Stimulated activated memory B cell treated with anti-CD40 and anti-IgM and Interleukin-4, amounts not matched to agents 10 μg/mL and 1 μg/mL and 100 μg/mL, for 72 hours (primary cell): ENCODE data around the gene DUSP5.
A peak's percentile ranks its signal among the peaks of the same experiment; 100 is the strongest.

ENCODE experiments used
- ATAC-seq: fragments of 150-1000 bp; cut with Tn5 transposase; 2 replicates; pipeline ENCODE4 v1.10.0; 2021
- H3K27ac Mint-ChIP-seq: one replicate; pipeline ENCODE4 v1.8.0; 2022; ENCODE audit warnings: mild to moderate bottlenecking, mixed read lengths
- H3K27me3 Mint-ChIP-seq: one replicate; pipeline ENCODE4 v1.8.0; 2022; ENCODE audit warnings: mixed read lengths
- H3K36me3 Mint-ChIP-seq: one replicate; pipeline ENCODE4 v1.8.0; 2022; ENCODE audit warnings: mixed read lengths
- H3K4me1 Mint-ChIP-seq: one replicate; pipeline ENCODE4 v1.8.0; 2022; ENCODE audit warnings: mixed read lengths
- H3K4me3 Mint-ChIP-seq: one replicate; pipeline ENCODE4 v1.8.0; 2022; ENCODE audit warnings: mild to moderate bottlenecking, moderate library complexity, mixed read lengths
- H3K9me3 Mint-ChIP-seq: one replicate; pipeline ENCODE4 v1.8.0; 2022; ENCODE audit warnings: mixed read lengths

Gene DUSP5

DNA sequence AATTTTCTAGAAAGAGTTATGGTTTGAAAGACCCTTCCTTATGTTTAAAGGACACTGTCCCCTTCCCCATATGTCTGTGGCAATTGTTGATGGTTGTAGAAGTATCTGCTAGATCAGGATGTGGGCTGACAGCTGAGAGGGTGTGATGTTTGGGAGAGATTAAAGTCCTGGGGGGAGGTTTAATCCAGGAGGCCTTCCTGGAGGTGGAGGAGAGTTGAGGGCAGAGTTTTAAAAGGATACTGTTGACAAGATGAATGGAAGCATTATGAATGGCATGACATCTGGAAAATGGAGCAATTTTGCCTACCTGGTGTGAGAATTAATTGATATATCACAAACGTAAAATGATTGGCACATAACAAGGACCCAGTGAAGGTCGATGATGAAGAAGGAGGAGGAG, 36.9 kb downstream of the DUSP5 start:
- ATAC-seq = no peak
- peaks cover 53% of the 10 kb centered on the region for H3K4me1 Mint-ChIP-seq
- peak overlapping the region; percentile 20 for H3K27ac Mint-ChIP-seq

GRCh38 chr10:110535958-110536891, 38.5 kb downstream of the DUSP5 start:
- peak; percentile 95 for ATAC-seq
- no peaks in the 10 kb centered on the region for H3K9me3 Mint-ChIP-seq
- H3K27me3 Mint-ChIP-seq = peaks cover 1% of the 10 kb centered on the region
- peaks cover 45% of the 10 kb centered on the region for H3K4me1 Mint-ChIP-seq
- H3K4me3 Mint-ChIP-seq = peak overlapping the region; percentile 30
- no peaks in the 10 kb centered on the region for H3K36me3 Mint-ChIP-seq
- peak overlapping the region; percentile 88 for H3K27ac Mint-ChIP-seq

More for the DNA sequence above, 36.9 kb downstream of the DUSP5 start:
- peak overlapping the region; percentile 8 for H3K4me3 Mint-ChIP-seq
- H3K36me3 Mint-ChIP-seq = no peaks in the 10 kb centered on the region
- no peaks in the 10 kb centered on the region for H3K9me3 Mint-ChIP-seq
- peaks cover 10% of the 10 kb centered on the region for H3K27me3 Mint-ChIP-seq

GRCh38 chr10:110539091-110539490, 41.4 kb downstream of the DUSP5 start:
- H3K27me3 Mint-ChIP-seq = no peaks in the 10 kb centered on the region
- H3K36me3 Mint-ChIP-seq = no peaks in the 10 kb centered on the region
- H3K9me3 Mint-ChIP-seq = no peaks in the 10 kb centered on the region
- H3K4me3 Mint-ChIP-seq = no peak overlapping the region
- H3K27ac Mint-ChIP-seq = no peak overlapping the region
- peaks cover 33% of the 10 kb centered on the region for H3K4me1 Mint-ChIP-seq
- ATAC-seq = no peak

DNA sequence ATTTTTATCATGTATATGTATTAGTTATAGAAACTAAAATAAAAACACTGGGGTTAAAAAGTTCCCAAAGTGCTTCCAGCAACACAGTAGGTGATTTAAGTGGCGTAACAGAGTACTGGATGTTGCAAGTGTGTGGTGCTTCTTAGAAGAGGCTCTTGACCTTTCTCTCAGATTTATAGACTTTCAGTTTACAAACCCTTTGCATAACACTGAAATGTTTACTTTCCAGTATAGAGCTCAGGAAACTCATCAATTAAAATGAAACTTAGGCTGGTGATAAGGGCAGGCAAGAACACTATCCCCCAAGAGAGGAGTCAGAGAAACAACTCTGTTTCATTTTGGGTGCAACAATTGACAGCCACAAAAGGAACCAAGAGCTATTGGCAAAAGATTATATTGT, 42.3 kb downstream of the DUSP5 start:
- H3K27ac Mint-ChIP-seq = no peak overlapping the region

DNA sequence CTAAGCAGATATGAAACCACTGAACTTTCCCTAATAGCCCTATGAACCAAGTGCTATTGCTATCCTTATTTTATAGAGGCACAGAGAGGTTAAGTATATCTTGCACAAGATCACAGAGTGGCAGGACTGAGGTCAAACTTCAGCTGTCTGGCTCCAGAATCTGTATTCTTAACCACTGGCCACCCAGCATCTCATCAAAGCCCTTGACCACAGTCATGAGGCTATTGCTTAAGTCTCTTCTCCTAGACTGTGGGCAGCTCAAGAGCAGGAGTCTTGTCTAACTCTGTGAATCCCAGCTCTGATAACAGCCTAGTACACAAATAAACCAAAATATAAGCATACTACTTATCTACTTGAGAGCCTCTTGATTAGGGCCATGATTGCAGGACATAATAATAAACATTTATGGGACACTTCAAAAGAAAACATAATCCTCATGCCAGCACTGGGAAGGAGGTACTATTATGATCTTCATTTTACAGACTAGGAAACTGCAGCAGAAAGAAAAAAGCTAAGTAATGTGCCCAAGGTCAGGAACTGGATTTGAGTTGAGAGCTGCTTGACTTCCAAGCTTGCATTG, 47.3 kb downstream of the DUSP5 start:
- peaks cover 8% of the 10 kb centered on the region for H3K4me1 Mint-ChIP-seq
- no peak overlapping the region for H3K4me3 Mint-ChIP-seq
- H3K27me3 Mint-ChIP-seq = no peaks in the 10 kb centered on the region
- no peaks in the 10 kb centered on the region for H3K36me3 Mint-ChIP-seq
- no peaks in the 10 kb centered on the region for H3K9me3 Mint-ChIP-seq
- no peak overlapping the region for H3K27ac Mint-ChIP-seq
- no peak for ATAC-seq

More for the DNA sequence above, 42.3 kb downstream of the DUSP5 start:
- ATAC-seq = no peak
- no peaks in the 10 kb centered on the region for H3K36me3 Mint-ChIP-seq
- peaks cover 25% of the 10 kb centered on the region for H3K4me1 Mint-ChIP-seq
- H3K9me3 Mint-ChIP-seq = no peaks in the 10 kb centered on the region
- no peaks in the 10 kb centered on the region for H3K27me3 Mint-ChIP-seq
- no peak overlapping the region for H3K4me3 Mint-ChIP-seq

- Mint-ChIP-seq H3K27me3 (no peaks in the 10 kb centered on the region), H3K4me1 (peaks cover 8% of the 10 kb centered on the region), H3K4me3 (no peak overlapping the region), H3K27ac (no peak overlapping the region), H3K36me3 (no peaks in the 10 kb centered on the region), H3K9me3 (no peaks in the 10 kb centered on the region)
- no peak for ATAC-seq
Observed at GRCh38 chr10:110546077-110546476, 48.4 kb downstream of the DUSP5 start.

GRCh38 chr10:110546499-110547110, 48.9 kb downstream of the DUSP5 start:
- Mint-ChIP-seq H3K9me3 (no peaks in the 10 kb centered on the region), H3K4me3 (no peak overlapping the region), H3K36me3 (no peaks in the 10 kb centered on the region), H3K27ac (no peak overlapping the region), H3K27me3 (peaks cover 5% of the 10 kb centered on the region), H3K4me1 (peaks cover 8% of the 10 kb centered on the region)
- ATAC-seq = no peak

GRCh38 chr10:110547139-110547761, 49.5 kb downstream of the DUSP5 start:
- H3K4me3 Mint-ChIP-seq = no peak overlapping the region
- H3K4me1 Mint-ChIP-seq = peaks cover 8% of the 10 kb centered on the region
- ATAC-seq = no peak
- no peak overlapping the region for H3K27ac Mint-ChIP-seq
- peaks cover 10% of the 10 kb centered on the region for H3K27me3 Mint-ChIP-seq
- H3K36me3 Mint-ChIP-seq = no peaks in the 10 kb centered on the region
- H3K9me3 Mint-ChIP-seq = no peaks in the 10 kb centered on the region

DNA sequence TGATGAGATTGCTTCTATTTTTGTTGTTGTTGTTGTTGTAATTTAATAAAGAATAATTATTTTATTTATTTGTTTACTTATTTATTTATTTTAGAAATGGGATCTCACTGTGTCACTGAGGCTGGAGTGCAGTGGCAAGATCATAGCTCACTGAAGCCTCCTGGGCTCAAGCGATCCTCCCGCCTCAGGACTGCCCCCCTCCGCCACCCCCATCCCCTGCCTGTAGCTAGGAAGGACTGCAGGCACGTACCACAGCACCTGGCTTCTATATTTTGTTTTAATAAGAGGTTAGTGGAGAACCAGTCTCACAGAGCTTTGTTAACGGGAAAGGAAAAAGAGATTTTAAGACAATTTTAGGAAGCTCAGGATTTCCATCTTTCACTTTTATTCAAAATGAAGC, 50.3 kb downstream of the DUSP5 start:
- H3K4me3 Mint-ChIP-seq = no peak overlapping the region
- H3K27ac Mint-ChIP-seq = no peak overlapping the region
- peaks cover 8% of the 10 kb centered on the region for H3K4me1 Mint-ChIP-seq
- no peaks in the 10 kb centered on the region for H3K9me3 Mint-ChIP-seq
- H3K27me3 Mint-ChIP-seq = peaks cover 10% of the 10 kb centered on the region
- no peaks in the 10 kb centered on the region for H3K36me3 Mint-ChIP-seq
- no peak for ATAC-seq

DNA sequence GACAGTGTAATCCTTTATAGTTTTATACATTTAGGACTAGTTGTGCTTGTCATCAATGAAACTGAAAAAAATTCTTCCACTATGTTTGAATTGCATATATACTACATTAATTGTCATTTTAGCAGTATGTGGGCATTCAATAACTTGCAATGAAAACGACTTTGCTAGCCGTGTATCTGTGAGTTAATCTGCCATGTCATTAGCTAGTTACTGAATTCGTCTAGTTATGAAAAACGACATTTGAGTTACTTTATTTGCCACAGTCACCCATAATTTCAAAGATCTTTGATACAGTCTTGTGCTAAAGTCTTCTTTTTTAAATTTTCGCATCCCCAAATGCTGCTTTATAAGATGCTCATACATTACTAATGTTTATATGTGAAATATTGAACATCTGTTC, 51.5 kb downstream of the DUSP5 start:
- H3K36me3 Mint-ChIP-seq = no peaks in the 10 kb centered on the region
- no peak overlapping the region for H3K4me3 Mint-ChIP-seq
- peaks cover 8% of the 10 kb centered on the region for H3K4me1 Mint-ChIP-seq
- no peak for ATAC-seq
- peaks cover 10% of the 10 kb centered on the region for H3K27me3 Mint-ChIP-seq
- no peaks in the 10 kb centered on the region for H3K9me3 Mint-ChIP-seq
- no peak overlapping the region for H3K27ac Mint-ChIP-seq

- Mint-ChIP-seq H3K9me3 (no peaks in the 10 kb centered on the region), H3K27me3 (peaks cover 11% of the 10 kb centered on the region), H3K27ac (no peak overlapping the region), H3K4me3 (no peak overlapping the region), H3K36me3 (no peaks in the 10 kb centered on the region), H3K4me1 (peaks cover 6% of the 10 kb centered on the region)
- no peak for ATAC-seq
Observed at GRCh38 chr10:110553905-110554304, 56.2 kb downstream of the DUSP5 start.

GRCh38 chr10:110556296-110556695, 58.6 kb downstream of the DUSP5 start:
- H3K4me1 Mint-ChIP-seq = peaks cover 6% of the 10 kb centered on the region
- no peaks in the 10 kb centered on the region for H3K36me3 Mint-ChIP-seq
- no peak for ATAC-seq
- H3K9me3 Mint-ChIP-seq = no peaks in the 10 kb centered on the region
- H3K27me3 Mint-ChIP-seq = peaks cover 23% of the 10 kb centered on the region
- H3K4me3 Mint-ChIP-seq = no peak overlapping the region
- no peak overlapping the region for H3K27ac Mint-ChIP-seq

- no peak overlapping the region for H3K4me3 Mint-ChIP-seq
- no peaks in the 10 kb centered on the region for H3K9me3 Mint-ChIP-seq
- peaks cover 16% of the 10 kb centered on the region for H3K27me3 Mint-ChIP-seq
- peak; percentile 57 for ATAC-seq
- H3K27ac Mint-ChIP-seq = no peak overlapping the region
- peaks cover 6% of the 10 kb centered on the region for H3K4me1 Mint-ChIP-seq
- H3K36me3 Mint-ChIP-seq = no peaks in the 10 kb centered on the region
Observed at GRCh38 chr10:110556969-110557601, 59.4 kb downstream of the DUSP5 start.

DNA sequence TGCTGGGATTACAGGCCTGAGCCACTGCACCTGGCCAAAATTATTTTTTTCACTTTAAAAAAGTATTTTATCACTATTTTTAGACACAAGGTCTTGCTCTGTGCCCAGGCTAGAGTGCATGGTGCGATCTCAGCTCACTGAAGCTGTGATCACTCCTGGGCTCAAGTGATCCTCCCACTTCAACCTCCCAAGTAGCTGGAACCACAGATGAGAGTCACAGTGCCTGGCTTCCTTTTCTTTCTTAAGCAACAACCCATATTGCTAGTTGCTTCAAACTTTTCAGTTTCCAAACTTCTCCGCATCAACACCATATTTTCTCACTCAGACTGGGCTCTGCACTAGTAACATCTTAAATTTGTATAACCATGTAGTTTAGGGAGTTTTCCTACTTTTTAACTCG, 60.3 kb downstream of the DUSP5 start:
- ATAC-seq = no peak
- no peak overlapping the region for H3K27ac Mint-ChIP-seq
- H3K4me1 Mint-ChIP-seq = peaks cover 6% of the 10 kb centered on the region
- no peaks in the 10 kb centered on the region for H3K9me3 Mint-ChIP-seq
- H3K36me3 Mint-ChIP-seq = no peaks in the 10 kb centered on the region
- H3K4me3 Mint-ChIP-seq = no peak overlapping the region
- H3K27me3 Mint-ChIP-seq = peaks cover 15% of the 10 kb centered on the region

GRCh38 chr10:110560012-110560411, 62.3 kb downstream of the DUSP5 start:
- ATAC-seq = no peak
- Mint-ChIP-seq H3K36me3 (no peaks in the 10 kb centered on the region), H3K27ac (no peak overlapping the region), H3K4me3 (no peak overlapping the region), H3K4me1 (peaks cover 6% of the 10 kb centered on the region), H3K27me3 (peaks cover 15% of the 10 kb centered on the region), H3K9me3 (no peaks in the 10 kb centered on the region)
